CD4-positive, alpha-beta T cell treated with Interleukin-6 at 100 ng/mL for 8 hours (primary cell): ENCODE data around the gene SRGAP2B.
"Not testable (repeated sequence)": the region's sequence is repeated elsewhere in the genome, so short reads cannot be mapped to it uniquely, and the experiment has no call there.

Experiments used
- DNase-seq: peaks from one replicate; pipeline ENCODE4 v3.0.0-alpha.2; 2020; ENCODE audit warnings: mixed read lengths, low spot score

The SRGAP2B gene

GRCh38 chr1:145095284-145096057, at the start of gene SRGAP2B, which contains the start of gene FAM72D:
SRGAP2B (minus strand) TSS chr1:145095328; CDS start chr1:145092901, 2,427 bp downstream.
FAM72D (plus strand) TSS chr1:145095974; CDS start chr1:145096848, 874 bp downstream.
- not testable (repeated sequence) for DNase-seq

GRCh38 chr1:145144264-145144913, 49.3 kb upstream of the SRGAP2B start:
- not testable (repeated sequence) for DNase-seq

GRCh38 chr1:145140549-145140948, 45.4 kb upstream of the SRGAP2B start:
- DNase-seq, result not testable (repeated sequence)

GRCh38 chr1:145134476-145134875, 39.3 kb upstream of the SRGAP2B start:
- DNase-seq, result not testable (repeated sequence)

GRCh38 chr1:145128697-145129469, 33.8 kb upstream of the SRGAP2B start:
- not testable (repeated sequence) for DNase-seq

- not testable (repeated sequence) for DNase-seq
Measured at GRCh38 chr1:145127144-145127543, 32.0 kb upstream of the SRGAP2B start.

- not testable (repeated sequence) for DNase-seq
Measured at GRCh38 chr1:145125112-145125511, 30.0 kb upstream of the SRGAP2B start.

- not testable (repeated sequence) for DNase-seq
Measured at GRCh38 chr1:145123992-145124641, 29.0 kb upstream of the SRGAP2B start.

GRCh38 chr1:145123062-145123395, 27.9 kb upstream of the SRGAP2B start:
- not testable (repeated sequence) for DNase-seq

GRCh38 chr1:145122344-145123061, 27.4 kb upstream of the SRGAP2B start:
- not testable (repeated sequence) for DNase-seq

GRCh38 chr1:145119842-145120241, 24.7 kb upstream of the SRGAP2B start:
- not testable (repeated sequence) for DNase-seq

- not testable (repeated sequence) for DNase-seq
Measured at GRCh38 chr1:145115587-145116493, 20.7 kb upstream of the SRGAP2B start.

- DNase-seq, result not testable (repeated sequence)
Measured at GRCh38 chr1:145114560-145115057, 19.5 kb upstream of the SRGAP2B start.

GRCh38 chr1:145112703-145113102, 17.6 kb upstream of the SRGAP2B start:
- not testable (repeated sequence) for DNase-seq

GRCh38 chr1:145111674-145112073, 16.5 kb upstream of the SRGAP2B start:
- not testable (repeated sequence) for DNase-seq

- DNase-seq, result not testable (repeated sequence)
Measured at GRCh38 chr1:145103294-145103693, 8.2 kb upstream of the SRGAP2B start.

- DNase-seq, result not testable (repeated sequence)
Measured at GRCh38 chr1:145101725-145102124, 6.6 kb upstream of the SRGAP2B start.

- not testable (repeated sequence) for DNase-seq
Measured at GRCh38 chr1:145094655-145095211, 395 bp downstream of the SRGAP2B start.

GRCh38 chr1:145093517-145094149, 1.5 kb downstream of the SRGAP2B start:
- not testable (repeated sequence) for DNase-seq
